ENCODE data around the gene CCDC159.
"Not testable (repeated sequence)": the region's sequence is repeated elsewhere in the genome, so short reads cannot be mapped to it uniquely, and the experiment has no call there.

CCDC159 gene

GRCh38 chr19:11347546-11348039 is 1.3 kb downstream of the CCDC159 start:
- TF ChIP-seq CTCF (IDR thresholded peaks at IDR 0.05; ENCODE audit: insufficient read depth, low read length, missing control alignments) = no peak
- DNase-seq (ENCODE audit: low read depth, low spot score) = no peak
- H3K4me3 ChIP-seq (ENCODE audit: low read depth, low read length) = no peak overlapping the region
- ChIA-PET CTCF (interaction anchor here (4.3 kb wide), 1 partner anchor 33 kb away, joined by 15 read pairs; no protein-coding TSS in a partner anchor), POLR2A (no interaction called here)

GRCh38 chr19:11349171-11349570 is 2.9 kb downstream of the CCDC159 start:
- POLR2A ChIA-PET = no interaction called here
- TF ChIP-seq CTCF (IDR thresholded peaks at IDR 0.05; ENCODE audit: insufficient read depth, low read length, missing control alignments) = no peak
- H3K4me3 ChIP-seq (ENCODE audit: low read depth, low read length) = no peak overlapping the region
- DNase-seq (ENCODE audit: low read depth, low spot score) = no peak
- CTCF ChIA-PET = interaction anchor here (1.0 to 1.5 kb wide), 2 partner anchors 32 to 55 kb away, joined by 3 to 6 read pairs; no protein-coding TSS in a partner anchor

GRCh38 chr19:11354102-11354501 is 7.8 kb downstream of the CCDC159 start:
- CTCF ChIA-PET; DNase-seq (ENCODE audit: low read depth, low spot score); H3K4me3 ChIP-seq (ENCODE audit: low read depth, low read length); POLR2A ChIA-PET: not testable (repeated sequence)

- TF ChIP-seq CTCF (IDR thresholded peaks at IDR 0.05; ENCODE audit: insufficient read depth, low read length, missing control alignments) = no peak
- ChIA-PET POLR2A (no interaction called here), CTCF (no interaction called here)
- DNase-seq (ENCODE audit: low read depth, low spot score) = no peak
- H3K4me3 ChIP-seq (ENCODE audit: low read depth, low read length) = peak within 1 kb of the TSS; percentile 86
These were observed 9.1 kb downstream of the CCDC159 start, which contains the start of gene PLPPR2 for GRCh38 chr19:11355160-11356073. TSS of gene PLPPR2 (plus strand) at chr19:11355432. CDS start at chr19:11357674, 2,242 bp downstream.

GRCh38 chr19:11356074-11356397 is 9.7 kb downstream of the CCDC159 start:
- no peak for DNase-seq (ENCODE audit: low read depth, low spot score)
- CTCF ChIA-PET = no interaction called here
- peak overlapping the region; percentile 86 for H3K4me3 ChIP-seq (ENCODE audit: low read depth, low read length)
- no peak for TF ChIP-seq CTCF (IDR thresholded peaks at IDR 0.05; ENCODE audit: insufficient read depth, low read length, missing control alignments)
- POLR2A ChIA-PET = no interaction called here

- peak overlapping the region; percentile 86 for H3K4me3 ChIP-seq (ENCODE audit: low read depth, low read length)
- POLR2A ChIA-PET = no interaction called here
- TF ChIP-seq CTCF (IDR thresholded peaks at IDR 0.05; ENCODE audit: insufficient read depth, low read length, missing control alignments) = no peak
- no peak for DNase-seq (ENCODE audit: low read depth, low spot score)
- CTCF ChIA-PET = no interaction called here
These were observed 10.6 kb downstream of the CCDC159 start for GRCh38 chr19:11356676-11357550.

Data from AG04449 (cell line).